ENCODE results near the gene OARD1. TPM values are rescaled to one million over a fixed set of nuclear protein-coding genes. Genes with fewer than 3 reads are reported as not detected.
"Not testable (repeated sequence)": the region's sequence is repeated elsewhere in the genome, so short reads cannot be mapped to it uniquely, and the experiment has no call there.

OARD1 gene
- 12.1 TPM for total RNA-seq

GRCh38 chr6:41071923-41072835, at the start of gene OARD1:
Gene OARD1 (minus strand): TSS chr6:41072356. CDS start chr6:41071634, 722 bp downstream.
- DNase-seq = peak; percentile 100

- no peak for DNase-seq
Observed at GRCh38 chr6:41120058-41120457, 47.9 kb upstream of the OARD1 start.

GRCh38 chr6:41119508-41119907, 47.4 kb upstream of the OARD1 start:
- DNase-seq = no peak

GRCh38 chr6:41115027-41115426, 42.9 kb upstream of the OARD1 start:
- DNase-seq = not testable (repeated sequence)

- DNase-seq = no peak
Observed at GRCh38 chr6:41111017-41111416, 38.9 kb upstream of the OARD1 start.

- no peak for DNase-seq
Observed at GRCh38 chr6:41103847-41104246, 31.7 kb upstream of the OARD1 start.

GRCh38 chr6:41100871-41101287, 28.7 kb upstream of the OARD1 start:
- no peak for DNase-seq

- DNase-seq = no peak
Observed at GRCh38 chr6:41098366-41098765, 26.2 kb upstream of the OARD1 start.

- peak; percentile 16 for DNase-seq
Observed at GRCh38 chr6:41097467-41098090, 25.4 kb upstream of the OARD1 start.

GRCh38 chr6:41093729-41094128, 21.6 kb upstream of the OARD1 start:
- no peak for DNase-seq

- DNase-seq = no peak
Observed at GRCh38 chr6:41092421-41093140, 20.4 kb upstream of the OARD1 start.

GRCh38 chr6:41090841-41091761, 18.9 kb upstream of the OARD1 start:
- DNase-seq = no peak

GRCh38 chr6:41088451-41088850, 16.3 kb upstream of the OARD1 start:
- no peak for DNase-seq

GRCh38 chr6:41085182-41085581, 13.0 kb upstream of the OARD1 start:
- DNase-seq = no peak

GRCh38 chr6:41083072-41083471, 10.9 kb upstream of the OARD1 start:
- DNase-seq = no peak

GRCh38 chr6:41080621-41081020, 8.5 kb upstream of the OARD1 start:
- no peak for DNase-seq

- DNase-seq = no peak
Observed at GRCh38 chr6:41079080-41079479, 6.9 kb upstream of the OARD1 start.

- no peak for DNase-seq
Observed at GRCh38 chr6:41078101-41078500, 5.9 kb upstream of the OARD1 start.

- DNase-seq = no peak
Observed at GRCh38 chr6:41077536-41077935, 5.4 kb upstream of the OARD1 start.

- no peak for DNase-seq
Observed at GRCh38 chr6:41075651-41076626, 3.8 kb upstream of the OARD1 start.
